ENCODE data around the gene CACNA1B. TPM values are rescaled to one million over a fixed set of nuclear protein-coding genes. Genes with fewer than 3 reads are reported as not detected.

Gene CACNA1B
- total RNA-seq, 1 experiment from 2014 or later = not detected

DNA sequence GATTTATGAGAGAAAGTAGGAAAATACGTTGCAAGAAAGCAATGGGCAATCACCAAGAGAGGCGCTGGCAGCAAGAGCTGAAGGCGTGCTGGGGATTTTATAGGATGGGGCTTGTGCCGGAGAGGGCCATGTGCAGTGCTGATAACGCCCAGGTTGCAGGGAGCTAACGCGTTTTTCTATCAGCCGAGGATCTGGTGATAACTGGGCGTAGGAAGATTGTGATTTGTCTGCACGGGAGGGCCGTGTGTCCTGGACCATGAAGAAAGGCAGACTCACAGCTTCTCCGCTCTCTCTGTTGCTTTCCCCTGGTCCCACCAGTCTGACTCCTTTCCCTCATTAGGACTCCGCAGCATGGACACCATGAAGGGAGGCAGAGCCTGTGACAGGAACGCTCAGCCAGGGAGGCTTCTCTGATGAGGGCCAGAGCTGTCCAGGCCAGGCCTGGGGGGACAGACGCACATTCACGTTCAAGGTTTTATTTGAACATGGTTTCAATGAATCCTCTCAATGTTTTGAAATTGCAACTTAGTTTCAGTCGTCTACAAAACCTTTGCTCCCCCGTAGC lies 11.9 kb upstream of the CACNA1B start:
- BruUV-seq (replicated peaks) = no TSS peak
- no peak for TF ChIP-seq CTCF (IDR thresholded peaks at IDR 0.05; ENCODE audit: unreplicated experiment)
- intact Hi-C loops (cut with micrococcal nuclease; ENCODE audit: unreplicated experiment) = no loop called here
- Mint-ChIP-seq H3K27me3 (ENCODE audit: unreplicated experiment) (peaks cover 47% of the 10 kb centered on the region), H3K9me3 (ENCODE audit: low read depth, unreplicated experiment) (peaks cover 7% of the 10 kb centered on the region), H3K27ac (ENCODE audit: unreplicated experiment) (no peak overlapping the region), H3K36me3 (ENCODE audit: insufficient read depth, unreplicated experiment) (no peaks in the 10 kb centered on the region), H3K4me1 (ENCODE audit: low read depth, unreplicated experiment) (no peaks in the 10 kb centered on the region), H3K4me3 (ENCODE audit: low read depth, unreplicated experiment) (no peak overlapping the region)
- DNase-seq = no peak
- CTCF ChIA-PET = interaction anchor here (0.6 kb wide), 1 partner anchor 443 kb away, joined by 3 read pairs; the partner anchor contains the start of genes EXD3 and NOXA1

DNA sequence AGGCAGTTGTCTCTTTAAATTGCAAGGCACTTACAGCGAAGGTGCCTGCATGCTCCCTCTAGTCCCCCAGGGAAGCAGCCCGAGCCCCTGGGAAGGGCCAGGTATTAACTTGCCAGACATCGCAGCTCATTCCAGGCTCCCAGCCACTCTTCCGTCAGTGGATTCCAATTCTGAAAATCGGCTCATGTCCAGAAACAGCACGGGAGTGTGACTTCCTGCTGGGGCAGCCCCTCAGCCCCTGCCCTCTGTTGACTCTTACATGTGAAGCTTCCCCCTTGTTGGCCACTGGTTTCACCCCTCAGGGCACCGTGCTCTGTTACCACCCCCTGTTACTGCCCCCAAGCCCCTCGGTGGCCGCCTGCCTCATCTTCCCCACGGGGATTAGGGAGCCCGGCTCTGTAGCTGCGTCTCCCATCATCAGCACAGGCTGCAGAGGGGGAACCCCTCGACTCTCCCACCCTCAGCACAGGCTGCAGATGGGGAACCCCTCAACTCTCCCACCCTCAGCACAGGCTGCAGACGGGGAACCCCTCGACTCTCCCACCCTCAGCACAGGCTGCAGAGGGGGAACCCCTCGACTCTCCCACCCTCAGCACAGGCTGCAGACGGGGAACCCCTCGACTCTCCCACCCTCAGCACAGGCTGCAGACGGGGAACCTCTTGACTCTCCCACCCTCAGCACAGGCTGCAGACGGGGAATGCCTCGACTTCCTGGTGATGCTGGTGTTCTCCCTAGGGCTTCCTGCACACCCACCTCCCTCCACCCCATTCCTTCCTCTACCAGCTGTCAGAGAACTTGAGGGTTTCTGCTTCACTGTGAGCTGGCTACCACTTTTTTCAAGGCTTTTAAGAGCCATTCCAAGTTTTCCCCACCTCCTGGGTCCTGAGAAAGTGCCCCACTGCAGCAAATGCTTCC lies 11.1 kb upstream of the CACNA1B start:
- no peak for DNase-seq
- Mint-ChIP-seq H3K36me3 (ENCODE audit: insufficient read depth, unreplicated experiment) (no peaks in the 10 kb centered on the region), H3K9me3 (ENCODE audit: low read depth, unreplicated experiment) (peaks cover 3% of the 10 kb centered on the region), H3K27ac (ENCODE audit: unreplicated experiment) (no peak overlapping the region), H3K4me1 (ENCODE audit: low read depth, unreplicated experiment) (no peaks in the 10 kb centered on the region), H3K4me3 (ENCODE audit: low read depth, unreplicated experiment) (no peak overlapping the region), H3K27me3 (ENCODE audit: unreplicated experiment) (peaks cover 49% of the 10 kb centered on the region)
- intact Hi-C loops (cut with micrococcal nuclease; ENCODE audit: unreplicated experiment) = no loop called here
- TF ChIP-seq CTCF (IDR thresholded peaks at IDR 0.05; ENCODE audit: unreplicated experiment) = no peak
- CTCF ChIA-PET = interaction anchor here (0.6 kb wide), 1 partner anchor 444 kb away, joined by 3 read pairs; the partner anchor contains the start of genes EXD3 and NOXA1
- BruUV-seq (replicated peaks) = no TSS peak

GRCh38 chr9:137870432-137870831 lies 7.2 kb upstream of the CACNA1B start:
- Mint-ChIP-seq H3K4me1 (ENCODE audit: low read depth, unreplicated experiment) (no peaks in the 10 kb centered on the region), H3K27me3 (ENCODE audit: unreplicated experiment) (peaks cover 75% of the 10 kb centered on the region), H3K27ac (ENCODE audit: unreplicated experiment) (no peak overlapping the region), H3K36me3 (ENCODE audit: insufficient read depth, unreplicated experiment) (no peaks in the 10 kb centered on the region), H3K4me3 (ENCODE audit: low read depth, unreplicated experiment) (no peak overlapping the region), H3K9me3 (ENCODE audit: low read depth, unreplicated experiment) (no peaks in the 10 kb centered on the region)
- no TSS peak for BruUV-seq (replicated peaks)
- no peak for DNase-seq
- CTCF ChIA-PET = interaction anchor here (0.6 kb wide), 1 partner anchor 120 kb away, joined by 3 read pairs; no protein-coding TSS in a partner anchor
- no peak for TF ChIP-seq CTCF (IDR thresholded peaks at IDR 0.05; ENCODE audit: unreplicated experiment)
- intact Hi-C loops (cut with micrococcal nuclease; ENCODE audit: unreplicated experiment) = no loop called here

DNA sequence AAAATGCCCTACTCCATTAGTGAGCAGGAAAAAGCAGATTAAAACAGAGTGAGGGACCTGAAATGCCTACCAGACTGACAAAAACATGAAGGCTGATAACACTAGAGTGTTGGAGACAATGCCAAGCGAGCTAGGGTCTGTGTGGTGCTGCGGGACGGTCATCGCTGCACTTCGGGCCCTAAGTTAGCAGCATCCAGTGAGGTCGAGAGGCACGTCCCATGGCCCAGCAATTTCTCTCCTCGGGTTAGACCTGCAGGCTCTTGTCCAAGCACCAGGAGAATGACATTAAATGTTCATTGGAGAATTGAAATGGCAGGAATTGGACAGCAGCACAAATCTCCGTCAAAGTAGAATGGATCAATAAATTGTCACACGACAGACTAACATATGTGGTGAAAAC lies 5.3 kb upstream of the CACNA1B start:
- Mint-ChIP-seq H3K27ac (ENCODE audit: unreplicated experiment) (no peak overlapping the region), H3K36me3 (ENCODE audit: insufficient read depth, unreplicated experiment) (no peaks in the 10 kb centered on the region), H3K4me3 (ENCODE audit: low read depth, unreplicated experiment) (no peak overlapping the region), H3K4me1 (ENCODE audit: low read depth, unreplicated experiment) (no peaks in the 10 kb centered on the region), H3K27me3 (ENCODE audit: unreplicated experiment) (peaks cover 68% of the 10 kb centered on the region), H3K9me3 (ENCODE audit: low read depth, unreplicated experiment) (no peaks in the 10 kb centered on the region)
- CTCF ChIA-PET = no interaction called here
- intact Hi-C loops (cut with micrococcal nuclease; ENCODE audit: unreplicated experiment) = no loop called here
- no peak for TF ChIP-seq CTCF (IDR thresholded peaks at IDR 0.05; ENCODE audit: unreplicated experiment)
- no TSS peak for BruUV-seq (replicated peaks)
- no peak for DNase-seq
